Colonic mucosa (tissue), 4 donors: ENCODE results near the gene DMP1. TPM values are rescaled to one million over a fixed set of nuclear protein-coding genes. Genes with fewer than 3 reads are reported as not detected.

ENCODE experiments used
- DNase-seq: peaks from one replicate; pipeline ENCODE4 v3.0.0-alpha.2; 2020
- H3K27ac ChIP-seq: fragments of 200-600 bp; one replicate; pipeline ENCODE4 v1.8.0; 2021
- H3K27me3 ChIP-seq: fragments of 200-600 bp; one replicate; pipeline ENCODE4 v1.8.0; 2021
- H3K36me3 ChIP-seq: fragments of 200-600 bp; one replicate; pipeline ENCODE4 v1.8.0; 2021
- H3K4me1 ChIP-seq: fragments of 200-600 bp; one replicate; pipeline ENCODE4 v1.8.0; 2021; ENCODE audit warnings: mild to moderate bottlenecking
- H3K4me3 ChIP-seq: fragments of 200-600 bp; one replicate; pipeline ENCODE4 v1.8.0; 2021
- H3K9ac ChIP-seq, 2 donors: one replicate each; pipeline ENCODE4 v1.7.0; 2013; ENCODE audit warnings: control low read depth in 2 of 2, low read depth in 2 of 2, low read length in 2 of 2
- H3K9me3 ChIP-seq: fragments of 200-600 bp; one replicate; pipeline ENCODE4 v1.8.0; 2021
- CTCF ChIP-seq: fragments of 200-600 bp; IDR thresholded peaks from one replicate; pipeline ENCODE4 v1.8.0; 2022; ENCODE audit warnings: antibody characterized with exemption, mild to moderate bottlenecking
- intact Hi-C: fragments of 100-400 bp; cut with DNase I; formaldehyde crosslinking; loops from one replicate; pipeline ENCODE4 v1.14.1; 2022
- total RNA-seq, 2 donors: library from RNA; stranded (reverse); fragmentation: NEBNext Ultra II Directional in 1 of 2; extraction: Animal tissue kit (Norgen Biotek cat#: 25700) in 1 of 2; gene quantifications; one replicate each; pipeline ENCODE4 v1.2.1, GENCODE V29; 2021
- donor health status: healthy.
- donor health status: DM: no; HTN: no; CAD: no.
- donor health status: DM: no; HTN: no; CAD: no.

DMP1 gene
- total RNA-seq, result not detected

DNA sequence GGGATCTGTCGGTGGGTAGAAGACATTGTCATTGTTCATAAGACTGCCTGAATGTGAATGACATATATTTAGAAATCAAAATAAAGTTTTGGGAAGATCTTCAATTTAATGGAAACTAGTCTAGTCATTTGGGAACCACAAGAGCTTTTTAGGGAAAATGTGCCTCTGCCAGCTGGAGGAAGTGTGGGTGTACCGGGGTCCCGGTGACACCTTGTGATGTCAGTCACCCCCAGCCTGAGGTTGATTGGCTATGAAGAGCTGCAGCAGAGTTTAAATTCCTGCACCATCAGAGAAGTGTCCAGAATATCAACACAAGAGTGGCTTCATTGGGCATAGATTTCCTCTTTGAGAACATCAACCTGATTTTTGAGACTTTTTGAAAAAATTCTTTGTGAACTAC is at the start of gene DMP1:
DMP1 (plus strand) TSS at position 301 of the 400 bp plus-strand sequence. CDS start 6,213 bp downstream, outside the sequence.
- Histone ChIP-seq H3K9me3 (no peaks in the 10 kb centered on the region), H3K9ac (no peak within 1 kb of the TSS), H3K27ac (no peak within 1 kb of the TSS), H3K4me1 (no peaks in the 10 kb centered on the region), H3K36me3 (no peaks in the 10 kb centered on the region), H3K4me3 (no peak within 1 kb of the TSS), H3K27me3 (no peaks in the 10 kb centered on the region)
- no peak for DNase-seq
- intact Hi-C loops, result no loop called here
- no peak for TF ChIP-seq CTCF

DNA sequence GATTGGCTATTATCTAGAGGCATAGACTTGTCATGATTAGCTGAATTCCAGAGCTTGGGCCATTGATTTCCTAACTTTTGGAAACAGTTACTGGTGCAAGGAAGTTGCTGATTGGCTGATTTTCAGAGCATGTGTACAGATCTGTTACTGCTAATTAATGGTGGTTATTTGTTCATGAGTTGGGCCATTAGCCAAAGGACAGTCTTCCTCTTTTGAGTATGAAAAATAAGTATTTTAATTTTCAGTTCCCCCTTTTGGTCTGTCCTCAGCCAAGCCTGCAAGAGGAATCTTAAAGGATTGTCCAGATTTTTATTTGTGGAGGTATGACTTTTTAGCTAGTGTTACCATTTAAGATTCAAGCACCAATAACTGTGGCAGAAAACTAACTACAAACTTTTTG is 48.7 kb upstream of the DMP1 start:
- H3K27me3 ChIP-seq, result no peaks in the 10 kb centered on the region
- no peak overlapping the region for H3K27ac ChIP-seq
- H3K36me3 ChIP-seq, result no peaks in the 10 kb centered on the region
- no peak for TF ChIP-seq CTCF
- H3K4me1 ChIP-seq, result no peaks in the 10 kb centered on the region
- DNase-seq, result no peak
- no peak overlapping the region for H3K9ac ChIP-seq
- no peaks in the 10 kb centered on the region for H3K9me3 ChIP-seq
- intact Hi-C loops, result no loop called here
- H3K4me3 ChIP-seq, result no peak overlapping the region

DNA sequence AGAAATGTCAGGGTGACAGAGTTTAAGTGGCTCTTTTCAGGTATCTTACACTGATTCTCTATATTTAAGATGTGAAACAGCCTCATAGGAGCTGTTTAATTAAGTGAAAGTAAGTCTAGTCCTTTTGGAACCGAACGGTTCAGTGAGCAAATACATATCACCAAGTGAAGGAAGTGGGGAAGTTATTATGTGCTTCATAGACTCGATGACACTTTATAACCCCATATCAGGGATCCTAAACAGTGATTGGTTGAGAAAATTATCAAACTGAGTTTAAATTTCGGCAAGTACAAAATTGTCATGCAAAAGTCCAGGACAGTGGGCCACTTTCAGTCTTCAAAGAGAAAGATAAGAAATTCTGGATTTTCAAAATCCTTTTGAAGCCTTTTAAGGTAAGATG is 41.9 kb upstream of the DMP1 start, which contains the start of gene DSPP:
DSPP (plus strand) TSS at position 301 of the 400 bp plus-strand sequence. CDS start 2,380 bp downstream, outside the sequence.
- H3K27me3 ChIP-seq, result no peaks in the 10 kb centered on the region
- no peak within 1 kb of the TSS for H3K9ac ChIP-seq
- no peaks in the 10 kb centered on the region for H3K9me3 ChIP-seq
- intact Hi-C loops, result no loop called here
- no peak for DNase-seq
- no peak within 1 kb of the TSS for H3K4me3 ChIP-seq
- no peak for TF ChIP-seq CTCF
- no peak within 1 kb of the TSS for H3K27ac ChIP-seq
- H3K36me3 ChIP-seq, result no peaks in the 10 kb centered on the region
- H3K4me1 ChIP-seq, result no peaks in the 10 kb centered on the region

- no peak overlapping the region for H3K9ac ChIP-seq
- no peaks in the 10 kb centered on the region for H3K4me1 ChIP-seq
- H3K27me3 ChIP-seq, result no peaks in the 10 kb centered on the region
- no peaks in the 10 kb centered on the region for H3K36me3 ChIP-seq
- no peak for DNase-seq
- TF ChIP-seq CTCF, result no peak
- intact Hi-C loops, result no loop called here
- no peak overlapping the region for H3K27ac ChIP-seq
- H3K4me3 ChIP-seq, result no peak overlapping the region
- H3K9me3 ChIP-seq, result no peaks in the 10 kb centered on the region
Measured at GRCh38 chr4:87614292-87614890, 35.7 kb upstream of the DMP1 start.

GRCh38 chr4:87616268-87616667 is 33.8 kb upstream of the DMP1 start:
- Histone ChIP-seq H3K9ac (no peak overlapping the region), H3K36me3 (no peaks in the 10 kb centered on the region)
- intact Hi-C loops, result no loop called here

More at GRCh38 chr4:87616268-87616667, 33.8 kb upstream of the DMP1 start:
- no peak for TF ChIP-seq CTCF
- Histone ChIP-seq H3K9me3 (no peaks in the 10 kb centered on the region), H3K27ac (no peak overlapping the region), H3K27me3 (no peaks in the 10 kb centered on the region), H3K4me1 (no peaks in the 10 kb centered on the region), H3K4me3 (no peak overlapping the region)
- DNase-seq, result no peak
